GM18868 (cell line): Measurements from ENCODE around the gene BCAS1.

Source experiments
- ATAC-seq: cut with Tn5 transposase; IDR thresholded peaks from one replicate; pipeline ENCODE4 v1.9.1; 2021; ENCODE audit warnings: mild to moderate bottlenecking, moderate library complexity; ENCODE audit not compliant: unreplicated experiment

Gene BCAS1

GRCh38 chr20:54078296-54078984 lies 8.0 kb upstream of the BCAS1 start:
- ATAC-seq = peak; percentile 63

DNA sequence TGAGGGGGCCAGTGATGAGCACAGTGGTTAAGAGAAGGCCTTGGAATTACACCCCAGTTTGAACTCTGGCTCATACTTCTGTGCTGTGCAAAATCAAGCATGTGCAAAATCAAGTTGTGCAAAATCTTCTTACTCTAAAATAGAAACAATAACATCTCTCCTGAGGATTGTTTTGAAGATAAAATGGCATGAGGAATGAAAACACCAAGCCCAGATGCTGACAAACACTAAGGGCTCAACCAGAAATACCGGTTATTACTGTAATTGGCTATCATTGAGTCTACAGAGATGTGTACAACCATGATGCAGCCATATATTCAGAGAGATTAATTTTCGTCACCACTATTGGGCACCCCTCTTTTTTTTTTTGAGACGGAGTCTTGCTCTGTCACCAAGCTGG lies 5.9 kb upstream of the BCAS1 start:
- no peak for ATAC-seq

DNA sequence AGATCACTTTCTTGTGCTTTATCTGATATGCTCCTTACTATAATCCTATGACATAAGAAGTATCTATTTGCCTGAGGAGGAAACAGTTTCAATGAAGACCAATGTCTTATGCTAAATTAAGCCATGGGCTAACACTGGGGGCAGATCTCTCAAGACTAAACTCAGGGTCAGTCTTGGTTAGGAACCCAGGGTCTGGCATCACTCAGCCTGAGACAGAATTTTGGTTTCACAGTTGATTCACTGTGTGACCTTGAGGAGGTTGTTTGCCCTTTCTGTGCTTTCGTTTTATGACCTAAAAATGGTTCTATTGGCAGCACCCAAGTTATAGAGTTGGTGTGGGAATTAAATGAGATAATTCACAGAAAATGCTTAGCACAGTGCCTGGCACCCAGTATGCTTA lies 4.9 kb upstream of the BCAS1 start:
- no peak for ATAC-seq

- ATAC-seq = no peak
Measured at GRCh38 chr20:54074511-54074910, 4.1 kb upstream of the BCAS1 start.

GRCh38 chr20:54073288-54073687 lies 2.9 kb upstream of the BCAS1 start:
- ATAC-seq = no peak

GRCh38 chr20:54069501-54069971 lies 858 bp downstream of the BCAS1 start:
- no peak for ATAC-seq

GRCh38 chr20:54068966-54069365 lies 1.4 kb downstream of the BCAS1 start:
- no peak for ATAC-seq

GRCh38 chr20:54068495-54068894 lies 1.9 kb downstream of the BCAS1 start:
- ATAC-seq = no peak

GRCh38 chr20:54067606-54068174 lies 2.7 kb downstream of the BCAS1 start:
- peak; percentile 54 for ATAC-seq

GRCh38 chr20:54065601-54066038 lies 4.8 kb downstream of the BCAS1 start:
- ATAC-seq = no peak

GRCh38 chr20:54064939-54065338 lies 5.5 kb downstream of the BCAS1 start:
- no peak for ATAC-seq

DNA sequence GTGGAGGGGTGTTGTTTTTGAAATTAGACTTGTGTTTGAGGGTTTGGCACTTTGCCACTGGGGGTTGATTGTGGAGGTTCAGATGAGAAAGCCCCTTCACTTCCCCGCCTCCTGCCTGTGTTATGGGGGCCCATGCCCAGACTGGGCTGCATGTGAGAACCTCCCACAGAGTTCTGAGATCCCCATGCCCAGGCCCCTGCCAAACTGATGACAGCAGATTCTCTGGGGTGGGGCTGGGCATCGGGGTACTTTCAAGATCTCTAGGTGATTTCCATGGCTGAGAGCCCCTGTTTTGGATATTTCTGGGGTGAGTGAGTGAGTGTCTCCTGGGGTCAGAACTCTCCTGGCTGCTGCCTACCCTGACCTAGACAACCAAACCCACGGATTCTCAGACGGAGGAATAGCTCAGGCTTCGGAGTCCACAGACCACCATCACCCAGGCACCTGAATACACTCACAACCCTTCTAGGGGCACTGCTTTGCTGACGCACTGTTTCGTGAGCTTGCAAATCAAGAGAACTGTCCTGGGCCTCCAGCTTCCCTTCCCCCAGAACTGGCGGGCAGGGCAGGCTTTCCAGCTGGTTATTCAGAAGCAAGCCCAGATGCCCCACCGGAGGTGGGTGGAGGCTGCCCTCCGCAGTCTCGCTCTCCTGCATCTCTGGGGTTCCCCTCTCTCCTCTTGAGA lies 6.3 kb downstream of the BCAS1 start:
- ATAC-seq = peak; percentile 52

DNA sequence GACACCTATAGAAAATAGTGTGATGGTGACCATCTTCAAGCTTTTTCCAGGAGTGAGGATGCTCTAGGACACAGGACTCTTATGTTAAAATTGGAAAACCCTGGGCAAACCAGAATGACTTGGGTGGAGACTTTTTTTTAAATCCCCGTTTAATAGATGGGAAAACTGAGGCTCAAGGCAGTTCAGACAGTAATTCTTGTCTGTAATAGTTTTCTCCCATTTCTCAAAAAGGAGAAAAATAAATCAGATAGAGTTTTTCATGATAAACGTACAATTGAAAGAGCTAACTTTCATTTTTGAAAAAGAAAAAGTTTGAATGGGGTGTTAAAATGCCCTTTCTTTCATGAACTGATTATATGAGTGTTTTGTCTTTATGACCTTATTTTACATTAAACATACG lies 6.8 kb downstream of the BCAS1 start:
- no peak for ATAC-seq

- ATAC-seq = peak; percentile 25
Measured at GRCh38 chr20:54062812-54063280, 7.5 kb downstream of the BCAS1 start.

DNA sequence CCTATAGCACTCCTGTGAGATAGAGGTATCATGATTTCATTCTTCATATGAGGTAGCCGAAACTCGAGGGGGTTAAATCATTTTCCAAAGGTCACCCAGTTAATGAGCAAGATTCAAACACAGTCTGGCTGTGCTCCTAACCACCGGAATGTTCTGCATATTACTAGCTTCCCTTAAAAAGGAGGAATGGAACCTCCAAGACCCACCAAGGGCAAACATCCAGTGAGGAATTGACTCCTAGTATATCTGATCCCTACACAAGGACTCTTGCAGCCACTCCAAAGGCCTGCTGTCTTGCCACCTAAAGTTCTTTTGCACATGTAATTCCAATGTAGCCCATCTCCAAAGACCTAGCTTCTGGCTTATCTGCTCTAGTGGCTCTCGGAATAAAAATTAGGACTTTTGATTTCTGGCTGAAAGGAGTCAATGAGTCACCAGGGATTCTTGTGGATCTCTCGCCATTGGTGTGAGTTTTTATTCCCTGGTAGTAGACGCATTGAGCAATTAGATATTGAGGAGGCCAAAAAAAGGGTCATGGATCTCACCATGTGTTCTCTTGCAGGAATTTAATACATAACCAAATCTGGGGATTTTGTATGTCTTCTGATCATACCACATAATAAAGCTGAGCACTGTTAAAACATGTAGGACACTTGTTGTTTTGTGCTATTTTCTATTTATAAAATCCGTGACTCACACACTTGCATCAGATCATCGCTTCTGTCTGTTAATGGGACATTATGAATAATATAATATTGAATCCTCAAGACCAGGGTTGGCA lies 9.1 kb downstream of the BCAS1 start:
- ATAC-seq = no peak

DNA sequence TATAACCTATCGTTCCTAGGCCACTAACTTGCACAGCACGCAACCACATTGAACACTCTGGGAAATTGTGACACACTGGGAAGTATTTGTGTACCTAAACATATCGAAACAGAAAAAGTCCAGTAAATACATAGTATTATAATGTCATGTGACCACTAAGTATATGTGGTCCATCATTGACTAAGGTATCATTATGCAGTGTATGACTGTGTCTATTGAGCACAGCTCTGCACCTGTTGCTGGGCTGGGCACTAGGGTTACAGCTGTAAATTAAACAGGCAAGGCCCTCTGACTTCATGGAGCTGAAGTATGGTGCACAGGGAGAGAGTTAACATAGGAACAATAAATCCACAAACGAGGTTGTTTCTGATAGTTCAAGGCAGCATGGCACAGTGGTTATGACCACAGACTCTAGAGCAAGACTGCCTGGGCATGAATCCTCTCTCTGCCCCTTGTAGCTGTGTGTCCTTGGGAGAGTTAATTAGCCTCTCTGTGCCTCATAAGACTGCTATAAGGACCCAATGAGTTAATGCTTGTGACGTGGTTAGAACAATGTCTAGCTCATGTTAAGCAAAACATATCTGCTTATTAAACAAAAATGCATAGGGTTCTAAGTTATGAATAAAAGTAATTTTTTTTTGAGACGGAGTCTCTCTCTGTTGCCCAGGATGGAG lies 10.6 kb downstream of the BCAS1 start:
- no peak for ATAC-seq

- peak; percentile 69 for ATAC-seq
Measured at GRCh38 chr20:54058420-54059139, 11.8 kb downstream of the BCAS1 start.

- ATAC-seq = no peak
Measured at GRCh38 chr20:54056762-54057639, 13.4 kb downstream of the BCAS1 start.

DNA sequence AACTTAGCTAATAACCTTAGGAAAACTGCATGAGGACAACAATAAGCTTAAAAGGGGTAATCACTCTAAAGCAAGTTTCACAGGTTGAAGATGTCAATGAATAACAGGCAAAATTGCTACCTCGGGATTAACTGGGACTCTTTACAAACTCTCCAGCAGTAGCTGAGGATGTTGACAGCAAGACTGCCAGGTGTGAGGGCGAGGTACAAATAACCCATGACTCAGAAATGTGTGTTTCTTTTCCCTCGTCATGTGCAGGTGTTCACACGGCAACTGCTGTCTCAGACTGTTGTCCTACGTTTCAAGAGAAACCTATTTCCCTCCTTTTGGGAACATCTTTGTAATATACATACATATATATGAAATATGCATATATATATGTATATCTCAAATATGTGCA lies 15.9 kb downstream of the BCAS1 start:
- no peak for ATAC-seq
